Measurements from ENCODE around the gene POU6F2. TPM values are rescaled to one million over a fixed set of nuclear protein-coding genes. Genes with fewer than 3 reads are reported as not detected.

The POU6F2 gene
- total RNA-seq, 1 experiment from 2014 or later = 2.9 TPM

DNA sequence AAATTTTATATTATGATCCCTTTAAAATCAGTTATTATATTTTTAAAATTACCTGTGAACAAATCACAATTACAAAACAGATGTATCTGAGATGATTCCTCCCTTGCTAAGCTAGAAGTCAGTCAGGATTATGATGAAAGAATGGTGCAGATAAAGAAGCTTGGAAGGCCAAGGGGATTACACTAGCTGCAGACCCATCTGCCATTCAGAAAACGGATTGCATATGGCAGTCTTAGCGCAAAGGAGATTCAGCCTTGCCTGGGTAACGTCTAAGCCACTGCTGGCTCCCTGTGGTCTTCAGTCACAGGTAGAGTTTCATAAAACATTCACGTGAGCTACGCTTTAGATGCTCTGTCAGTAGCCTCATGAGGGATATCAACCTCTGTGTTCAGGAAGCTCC, 222.2 kb downstream of the POU6F2 start:
- CTCF ChIA-PET = no interaction called here
- ATAC-seq = no peak
- H3K27ac Mint-ChIP-seq = no peak overlapping the region
- peaks cover 1% of the 10 kb centered on the region; the same call in 1 of the 2 replicates for H3K9me3 Mint-ChIP-seq
- peaks cover 2% of the 10 kb centered on the region; the same call in 1 of the 2 replicates for H3K36me3 Mint-ChIP-seq
- H3K27me3 Mint-ChIP-seq (ENCODE audit: low read depth) = no peaks in the 10 kb centered on the region
- DNase-seq (ENCODE audit: low spot score) = no peak
- no peak overlapping the region for H3K4me3 Mint-ChIP-seq
- POLR2A ChIA-PET = no interaction called here
- peaks cover 26% of the 10 kb centered on the region for H3K4me1 Mint-ChIP-seq
- no peak for TF ChIP-seq ATF2 (CRISPR knock-in tag; IDR thresholded peaks at IDR 0.05; ENCODE audit: borderline replicate concordance, low read depth)
- no peak for TF ChIP-seq ETV6 (CRISPR knock-in tag; IDR thresholded peaks at IDR 0.05)
- TF ChIP-seq ZNF317 (CRISPR knock-in tag; IDR thresholded peaks at IDR 0.05; ENCODE audit: borderline replicate concordance, low read depth) = no peak
- TF ChIP-seq, protein P1, sequence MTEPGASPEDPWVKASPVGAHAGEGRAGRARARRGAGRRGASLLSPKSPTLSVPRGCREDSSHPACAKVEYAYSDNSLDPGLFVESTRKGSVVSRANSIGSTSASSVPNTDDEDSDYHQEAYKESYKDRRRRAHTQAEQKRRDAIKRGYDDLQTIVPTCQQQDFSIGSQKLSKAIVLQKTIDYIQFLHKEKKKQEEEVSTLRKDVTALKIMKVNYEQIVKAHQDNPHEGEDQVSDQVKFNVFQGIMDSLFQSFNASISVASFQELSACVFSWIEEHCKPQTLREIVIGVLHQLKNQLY (CRISPR knock-in tag; IDR thresholded peaks at IDR 0.05) = no peak
- no peak for TF ChIP-seq FOXP4 (CRISPR knock-in tag; IDR thresholded peaks at IDR 0.05)
- no peak for TF ChIP-seq FOXP1 (CRISPR knock-in tag; IDR thresholded peaks at IDR 0.05; ENCODE audit: borderline replicate concordance)
- no peak for TF ChIP-seq NR2C2 (CRISPR knock-in tag; IDR thresholded peaks at IDR 0.05)
- no peak for TF ChIP-seq ZNF219 (CRISPR knock-in tag; IDR thresholded peaks at IDR 0.05; ENCODE audit: borderline replicate concordance)
- TF ChIP-seq NR1H2 (CRISPR knock-in tag; IDR thresholded peaks at IDR 0.05) = no peak
- TF ChIP-seq GRHL2 (CRISPR knock-in tag; IDR thresholded peaks at IDR 0.05; ENCODE audit: insufficient replicate concordance, severe bottlenecking) = no peak
- TF ChIP-seq ARID4B (CRISPR knock-in tag; IDR thresholded peaks at IDR 0.05; ENCODE audit: borderline replicate concordance) = no peak
- TF ChIP-seq, protein P2, sequence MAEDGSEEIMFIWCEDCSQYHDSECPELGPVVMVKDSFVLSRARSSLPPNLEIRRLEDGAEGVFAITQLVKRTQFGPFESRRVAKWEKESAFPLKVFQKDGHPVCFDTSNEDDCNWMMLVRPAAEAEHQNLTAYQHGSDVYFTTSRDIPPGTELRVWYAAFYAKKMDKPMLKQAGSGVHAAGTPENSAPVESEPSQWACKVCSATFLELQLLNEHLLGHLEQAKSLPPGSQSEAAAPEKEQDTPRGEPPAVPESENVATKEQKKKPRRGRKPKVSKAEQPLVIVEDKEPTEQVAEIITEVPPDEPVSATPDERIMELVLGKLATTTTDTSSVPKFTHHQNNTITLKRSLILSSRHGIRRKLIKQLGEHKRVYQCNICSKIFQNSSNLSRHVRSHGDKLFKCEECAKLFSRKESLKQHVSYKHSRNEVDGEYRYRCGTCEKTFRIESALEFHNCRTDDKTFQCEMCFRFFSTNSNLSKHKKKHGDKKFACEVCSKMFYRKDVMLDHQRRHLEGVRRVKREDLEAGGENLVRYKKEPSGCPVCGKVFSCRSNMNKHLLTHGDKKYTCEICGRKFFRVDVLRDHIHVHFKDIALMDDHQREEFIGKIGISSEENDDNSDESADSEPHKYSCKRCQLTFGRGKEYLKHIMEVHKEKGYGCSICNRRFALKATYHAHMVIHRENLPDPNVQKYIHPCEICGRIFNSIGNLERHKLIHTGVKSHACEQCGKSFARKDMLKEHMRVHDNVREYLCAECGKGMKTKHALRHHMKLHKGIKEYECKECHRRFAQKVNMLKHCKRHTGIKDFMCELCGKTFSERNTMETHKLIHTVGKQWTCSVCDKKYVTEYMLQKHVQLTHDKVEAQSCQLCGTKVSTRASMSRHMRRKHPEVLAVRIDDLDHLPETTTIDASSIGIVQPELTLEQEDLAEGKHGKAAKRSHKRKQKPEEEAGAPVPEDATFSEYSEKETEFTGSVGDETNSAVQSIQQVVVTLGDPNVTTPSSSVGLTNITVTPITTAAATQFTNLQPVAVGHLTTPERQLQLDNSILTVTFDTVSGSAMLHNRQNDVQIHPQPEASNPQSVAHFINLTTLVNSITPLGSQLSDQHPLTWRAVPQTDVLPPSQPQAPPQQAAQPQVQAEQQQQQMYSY (CRISPR knock-in tag; IDR thresholded peaks at IDR 0.05) = no peak
- TF ChIP-seq EMX1 (CRISPR knock-in tag; IDR thresholded peaks at IDR 0.05) = no peak
